Peyer's patch (tissue), 4 donors: Measurements from ENCODE around the gene GH2. TPM values are rescaled to one million over a fixed set of nuclear protein-coding genes. Genes with fewer than 3 reads are reported as not detected.
"Not testable (repeated sequence)": the region's sequence is repeated elsewhere in the genome, so short reads cannot be mapped to it uniquely, and the experiment has no call there.

Experiments
- DNase-seq, 3 donors: peaks; one replicate each; pipeline ENCODE4 v3.0.0-alpha.2; 2017 to 2019
- H3K27ac ChIP-seq, 4 donors: fragments of 200-600 bp; sonication (generic); one replicate each; pipeline ENCODE4 v1.5.1; 2016 to 2019
- H3K27me3 ChIP-seq, 2 donors: fragments of 200-600 bp; sonication (generic); one replicate each; pipeline ENCODE4 v1.5.1; 2019
- H3K36me3 ChIP-seq, 3 donors: fragments of 200-600 bp; sonication (generic); one replicate each; pipeline ENCODE4 v1.5.1; 2016 to 2019
- H3K4me1 ChIP-seq, 4 donors: fragments of 200-600 bp; sonication (generic); one replicate each; pipeline ENCODE4 v1.5.1; 2016 to 2019
- H3K4me3 ChIP-seq, 4 donors: fragments of 200-600 bp; sonication (generic); 1 replicate in 3 of 4; 2 replicates in 1 of 4; pipeline ENCODE4 v1.5.1; 2016 to 2019; ENCODE audit warnings: mild to moderate bottlenecking in 1 of 4
- H3K9me3 ChIP-seq, 4 donors: fragments of 200-600 bp; sonication (generic); one replicate each; pipeline ENCODE4 v1.5.1; 2016 to 2019; ENCODE audit warnings: mild to moderate bottlenecking in 1 of 4
- POLR2A ChIP-seq, 2 donors: fragments of 450-650 bp; IDR thresholded peaks; one replicate each; pipeline ENCODE4 v1.5.1; 2017; ENCODE audit warnings: antibody characterized with exemption in 2 of 2, mild to moderate bottlenecking in 2 of 2, moderate library complexity in 2 of 2
- total RNA-seq, 4 donors: library from RNA; depleted of rRNA; stranded (reverse); fragments of >200 nt; gene quantifications; one replicate each; pipeline ENCODE4 v1.1.0, GENCODE V29; 2016
- TF ChIP-seq, protein P1 (sequence below), 6 experiments: fragments of 450-650 bp in 4 of 6; fragments of 200-600 bp in 2 of 6; sonication (generic) in 1 of 6; IDR thresholded peaks; one replicate each; pipeline ENCODE4 v1.5.1; 2017 to 2019; ENCODE audit warnings: antibody characterized with exemption in 6 of 6, mild to moderate bottlenecking in 3 of 6, moderate library complexity in 1 of 6

Gene GH2
- total RNA-seq, 4 donors from 2014 or later = not detected

- no peak overlapping the region for H3K4me3 ChIP-seq
- no peaks in the 10 kb centered on the region for H3K9me3 ChIP-seq
- H3K36me3 ChIP-seq = no peaks in the 10 kb centered on the region
- DNase-seq = peak in 1 of 3 donors; percentile 41
- H3K27me3 ChIP-seq = no peaks in the 10 kb centered on the region
- no peak overlapping the region for H3K27ac ChIP-seq
- TF ChIP-seq POLR2A (IDR thresholded peaks at IDR 0.05) = no peak
- TF ChIP-seq, protein P1, sequence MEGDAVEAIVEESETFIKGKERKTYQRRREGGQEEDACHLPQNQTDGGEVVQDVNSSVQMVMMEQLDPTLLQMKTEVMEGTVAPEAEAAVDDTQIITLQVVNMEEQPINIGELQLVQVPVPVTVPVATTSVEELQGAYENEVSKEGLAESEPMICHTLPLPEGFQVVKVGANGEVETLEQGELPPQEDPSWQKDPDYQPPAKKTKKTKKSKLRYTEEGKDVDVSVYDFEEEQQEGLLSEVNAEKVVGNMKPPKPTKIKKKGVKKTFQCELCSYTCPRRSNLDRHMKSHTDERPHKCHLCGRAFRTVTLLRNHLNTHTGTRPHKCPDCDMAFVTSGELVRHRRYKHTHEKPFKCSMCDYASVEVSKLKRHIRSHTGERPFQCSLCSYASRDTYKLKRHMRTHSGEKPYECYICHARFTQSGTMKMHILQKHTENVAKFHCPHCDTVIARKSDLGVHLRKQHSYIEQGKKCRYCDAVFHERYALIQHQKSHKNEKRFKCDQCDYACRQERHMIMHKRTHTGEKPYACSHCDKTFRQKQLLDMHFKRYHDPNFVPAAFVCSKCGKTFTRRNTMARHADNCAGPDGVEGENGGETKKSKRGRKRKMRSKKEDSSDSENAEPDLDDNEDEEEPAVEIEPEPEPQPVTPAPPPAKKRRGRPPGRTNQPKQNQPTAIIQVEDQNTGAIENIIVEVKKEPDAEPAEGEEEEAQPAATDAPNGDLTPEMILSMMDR (IDR thresholded peaks at IDR 0.05) = no peak
- H3K4me1 ChIP-seq = peaks cover 0 to 4% (median 0%) of the 10 kb centered on the region in 4 donors
Observed at GRCh38 chr17:63918305-63918704, 36.6 kb upstream of the GH2 start.

DNA sequence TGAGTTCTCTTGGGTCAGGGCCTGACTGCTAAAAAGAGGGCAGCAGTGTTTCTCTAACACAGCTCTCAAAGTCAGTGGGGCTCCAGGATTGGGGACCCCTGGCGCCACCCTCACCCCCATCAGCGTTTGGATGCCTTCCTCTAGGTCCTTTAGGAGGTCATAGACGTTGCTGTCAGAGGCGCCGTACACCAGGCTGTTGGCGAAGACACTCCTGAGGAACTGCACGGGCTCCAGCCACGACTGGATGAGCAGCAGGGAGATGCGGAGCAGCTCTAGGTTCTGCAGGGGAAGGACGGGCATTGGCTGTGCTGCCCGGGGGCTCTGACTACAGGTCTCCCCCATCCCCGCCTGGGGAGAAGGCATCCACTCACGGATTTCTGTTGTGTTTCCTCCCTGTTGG, 35.9 kb upstream of the GH2 start:
- Histone ChIP-seq H3K36me3 (no peaks in the 10 kb centered on the region), H3K4me1 (peaks cover 0 to 4% (median 0%) of the 10 kb centered on the region in 4 donors), H3K27ac (no peak overlapping the region), H3K9me3 (no peaks in the 10 kb centered on the region), H3K27me3 (no peaks in the 10 kb centered on the region), H3K4me3 (no peak overlapping the region)
- peak in 1 of 3 donors; percentile 41 for DNase-seq
- TF ChIP-seq, protein P1 (IDR thresholded peaks at IDR 0.05) = no peak
- TF ChIP-seq POLR2A (IDR thresholded peaks at IDR 0.05) = no peak

GRCh38 chr17:63917206-63917605, 35.5 kb upstream of the GH2 start:
- not testable (repeated sequence) for H3K27me3 ChIP-seq, H3K27ac ChIP-seq, H3K9me3 ChIP-seq, H3K4me1 ChIP-seq, H3K4me3 ChIP-seq, H3K36me3 ChIP-seq
- DNase-seq = peak in 1 of 3 donors; percentile 18

DNA sequence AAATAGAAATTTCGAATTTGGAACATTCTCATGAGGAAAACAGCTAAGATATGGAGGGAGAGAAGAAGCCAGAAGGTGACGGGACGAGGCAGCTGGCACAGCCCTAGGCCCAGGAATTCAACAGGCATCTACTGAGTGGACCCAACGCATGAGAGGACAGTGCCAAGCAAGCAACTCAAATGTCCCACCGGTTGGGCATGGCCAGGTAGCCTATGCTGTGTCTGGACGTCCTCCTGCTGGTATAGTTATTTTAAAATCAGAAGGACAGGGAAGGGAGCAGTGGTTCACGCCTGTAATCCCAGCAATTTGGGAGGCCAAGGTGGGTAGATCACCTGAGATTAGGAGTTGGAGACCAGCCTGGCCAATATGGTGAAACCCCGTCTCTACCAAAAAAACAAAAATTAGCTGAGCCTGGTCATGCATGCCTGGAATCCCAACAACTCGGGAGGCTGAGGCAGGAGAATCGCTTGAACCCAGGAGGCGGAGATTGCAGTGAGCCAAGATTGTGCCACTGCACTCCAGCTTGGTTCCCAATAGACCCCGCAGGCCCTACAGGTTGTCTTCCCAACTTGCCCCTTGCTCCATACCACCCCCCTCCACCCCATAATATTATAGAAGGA, 34.9 kb upstream of the GH2 start:
- Histone ChIP-seq H3K4me3 (no peak overlapping the region), H3K27me3 (no peaks in the 10 kb centered on the region), H3K36me3 (no peaks in the 10 kb centered on the region), H3K4me1 (peaks cover 0 to 4% (median 0%) of the 10 kb centered on the region in 4 donors), H3K27ac (no peak overlapping the region), H3K9me3 (no peaks in the 10 kb centered on the region)
- TF ChIP-seq POLR2A (IDR thresholded peaks at IDR 0.05) = no peak
- TF ChIP-seq, protein P1 (IDR thresholded peaks at IDR 0.05) = no peak
- DNase-seq = no peak

DNA sequence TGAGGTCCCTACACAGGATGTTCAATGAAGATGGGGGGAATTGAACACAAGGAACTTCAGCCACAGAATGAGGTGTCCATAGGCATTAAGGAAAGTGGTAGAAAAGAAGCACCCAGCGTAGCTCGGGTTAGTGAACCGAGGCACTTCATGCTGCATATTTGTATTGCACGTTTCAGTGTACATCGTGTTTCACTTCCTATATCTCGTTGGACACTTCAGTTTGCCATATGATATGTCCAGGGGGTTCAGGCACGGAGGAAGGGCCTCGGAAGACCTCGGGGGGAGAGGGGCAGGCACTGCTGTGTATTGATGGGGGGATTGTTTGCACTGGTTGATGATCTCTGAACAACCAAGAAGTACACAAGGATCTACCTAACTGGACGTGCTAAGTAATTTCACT, 34.0 kb upstream of the GH2 start:
- H3K9me3 ChIP-seq, H3K27me3 ChIP-seq, H3K4me1 ChIP-seq, H3K36me3 ChIP-seq, H3K4me3 ChIP-seq, H3K27ac ChIP-seq: not testable (repeated sequence)
- DNase-seq = peak in 1 of 3 donors; percentile 43

DNA sequence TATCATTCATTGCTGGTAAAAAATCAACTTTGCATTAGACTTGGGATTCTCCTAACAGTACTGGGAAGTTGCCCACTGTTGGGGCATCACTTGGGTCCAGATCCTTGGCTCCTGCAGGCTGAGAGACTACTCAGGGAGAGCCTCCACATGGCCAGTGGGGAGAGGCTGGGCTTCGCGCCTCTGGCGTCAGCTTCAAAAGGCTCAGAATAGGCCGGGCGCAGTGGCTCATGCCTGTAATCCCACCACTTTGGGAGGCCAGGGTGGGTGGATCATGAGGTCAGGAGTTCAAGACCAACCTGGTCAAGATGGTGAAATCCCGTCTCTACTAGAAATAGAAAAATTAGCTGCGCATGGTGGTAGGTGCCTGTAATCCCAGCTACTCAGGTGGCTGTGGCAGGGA, 32.7 kb upstream of the GH2 start:
- no peak overlapping the region for H3K4me3 ChIP-seq
- H3K9me3 ChIP-seq = no peaks in the 10 kb centered on the region
- no peaks in the 10 kb centered on the region for H3K4me1 ChIP-seq
- no peak overlapping the region for H3K27ac ChIP-seq
- TF ChIP-seq POLR2A (IDR thresholded peaks at IDR 0.05) = no peak
- TF ChIP-seq, protein P1 (IDR thresholded peaks at IDR 0.05) = no peak
- no peak for DNase-seq
- no peaks in the 10 kb centered on the region for H3K36me3 ChIP-seq
- H3K27me3 ChIP-seq = no peaks in the 10 kb centered on the region

DNA sequence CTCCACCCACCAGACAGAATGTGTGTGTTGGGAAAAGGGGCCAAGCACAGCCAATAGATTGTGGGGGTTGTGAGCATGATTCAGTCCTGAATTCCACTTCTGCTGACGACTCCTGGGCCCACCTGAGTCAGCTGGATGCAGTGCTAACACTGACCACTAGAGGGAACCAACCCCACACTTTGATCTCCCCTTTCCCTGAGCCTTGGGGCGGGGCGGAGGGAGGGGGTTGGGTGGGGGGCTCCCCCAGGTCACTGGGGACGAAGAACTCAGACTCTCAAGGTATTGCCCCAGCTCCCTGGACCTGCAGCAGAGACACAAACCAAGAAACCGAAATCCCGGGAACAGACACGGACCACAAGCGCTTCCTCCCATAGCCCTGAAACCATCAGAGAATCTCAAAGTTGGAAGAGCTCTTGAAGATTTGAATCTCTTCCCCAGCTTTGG, 29.9 kb upstream of the GH2 start:
- H3K36me3 ChIP-seq = no peaks in the 10 kb centered on the region
- H3K27ac ChIP-seq = no peak overlapping the region
- no peaks in the 10 kb centered on the region for H3K4me1 ChIP-seq
- no peaks in the 10 kb centered on the region for H3K9me3 ChIP-seq
- TF ChIP-seq, protein P1 (IDR thresholded peaks at IDR 0.05) = peak; percentile 52 to 91 (median 56)
- no peak for TF ChIP-seq POLR2A (IDR thresholded peaks at IDR 0.05)
- no peak overlapping the region for H3K4me3 ChIP-seq
- no peaks in the 10 kb centered on the region for H3K27me3 ChIP-seq
- peak in 2 of 3 donors; percentile 56 to 77 for DNase-seq
